ENCODE data around the gene SDK2.

- no peak for TF ChIP-seq MYNN (IDR thresholded peaks at IDR 0.05)
- TF ChIP-seq MYNN (CRISPR knock-in tag; IDR thresholded peaks at IDR 0.05): no peak
- no peak for TF ChIP-seq SIN3A (IDR thresholded peaks at IDR 0.05; ENCODE audit: borderline replicate concordance in 2 of 2, control insufficient read depth in 1 of 2, low read depth in 2 of 2, low read length in 2 of 2)
- TF ChIP-seq JUN (IDR thresholded peaks at IDR 0.05; ENCODE audit: borderline replicate concordance, low read depth, low read length): no peak
- TF ChIP-seq JUN (CRISPR knock-in tag; IDR thresholded peaks at IDR 0.05; ENCODE audit: borderline replicate concordance): no peak
- no peak for TF ChIP-seq ARHGAP35 (IDR thresholded peaks at IDR 0.05; ENCODE audit: partially characterized antibody)
- no peak for TF ChIP-seq TAF9B (IDR thresholded peaks at IDR 0.05; ENCODE audit: partially characterized antibody)
- TF ChIP-seq ZZZ3 (IDR thresholded peaks at IDR 0.05): no peak
- TF ChIP-seq YY1 (IDR thresholded peaks at IDR 0.05; ENCODE audit: borderline replicate concordance in 1 of 3, control insufficient read depth in 1 of 3, extremely low read depth in 1 of 3, insufficient read depth in 3 of 3, insufficient read length in 1 of 3, insufficient replicate concordance in 2 of 3, low read depth in 1 of 3, low read length in 2 of 3): no peak
- no peak for TF ChIP-seq ELF4 (CRISPR knock-in tag; IDR thresholded peaks at IDR 0.05)
- TF ChIP-seq ZC3H4 (CRISPR knock-in tag; IDR thresholded peaks at IDR 0.05; ENCODE audit: borderline replicate concordance): no peak
Measured at GRCh38 chr17:73514146-73514863, 129.9 kb downstream of the SDK2 start.

Measured in K562 (cell line).